Endothelial cell of umbilical vein (primary cell): ENCODE data around the gene SOWAHD. TPM values are rescaled to one million over a fixed set of nuclear protein-coding genes. Genes with fewer than 3 reads are reported as not detected.

Experiments used
- BruUV-seq: library from RNA; stranded (reverse); fragments of 400-500 nt; replicated peaks from 2 replicates; lab custom pipeline; 2021; lab: Mats Ljungman, UMichigan
- CTCF ChIA-PET: fragments of 300-600, 350-600 bp; sonication (Branson Sonifier 250); formaldehyde crosslinking; loops from one replicate; lab custom pipeline; 2021; ENCODE audit warnings: antibody characterized with exemption, inconsistent platforms; lab: Charles Lee
- POLR2A ChIA-PET: fragments of 300-600, 350-600 bp; sonication (Branson Sonifier 250); formaldehyde crosslinking; loops from one replicate; lab custom pipeline; 2021; ENCODE audit warnings: antibody characterized with exemption, inconsistent platforms; lab: Charles Lee
- DNase-seq: peaks from one replicate; pipeline ENCODE4 v3.0.0-alpha.2; 2011; ENCODE audit warnings: low read depth, low spot score
- FAIRE-seq: peaks from 2 replicates; lab custom pipeline; 2011; peaks lifted over from hg19 to GRCh38; lab: Jason Lieb, UNC
- H2AFZ ChIP-seq: 2 replicates; pipeline ENCODE4 v1.6.0; 2012; ENCODE audit warnings: low read depth, low read length, control low read depth, inconsistent platforms
- H3K27ac ChIP-seq: 2 replicates; pipeline ENCODE4 v1.5.1; 2011; ENCODE audit warnings: low read depth, mild to moderate bottlenecking, control low read depth, low read length, moderate library complexity; ENCODE audit not compliant: insufficient read depth
- H3K27me3 ChIP-seq, 2 experiments: 2 replicates each; pipeline versions ENCODE4 v1.6.0 to v1.6.1; 2011; ENCODE audit warnings: low read length in 2 of 2, mixed read lengths in 1 of 2; ENCODE audit not compliant: control insufficient read depth in 2 of 2, insufficient read depth in 2 of 2
- H3K36me3 ChIP-seq, 2 experiments: 2 replicates in 1 of 2; 3 replicates in 1 of 2; pipeline ENCODE4 v1.5.1; 2011; ENCODE audit warnings: low read length in 2 of 2, mild to moderate bottlenecking in 1 of 2, moderate library complexity in 1 of 2; ENCODE audit not compliant: control insufficient read depth in 2 of 2, insufficient read depth in 2 of 2; ENCODE audit errors: extremely low read depth in 1 of 2
- H3K4me1 ChIP-seq: 3 replicates; pipeline ENCODE4 v1.5.1; 2011; ENCODE audit warnings: mild to moderate bottlenecking, low read length; ENCODE audit not compliant: control insufficient read depth, insufficient read depth; ENCODE audit errors: extremely low read depth
- H3K4me2 ChIP-seq: 2 replicates; pipeline ENCODE4 v1.6.1; 2011; ENCODE audit warnings: low read length, control low read depth, mixed read lengths; ENCODE audit not compliant: insufficient read depth
- H3K4me3 ChIP-seq, 3 experiments: fragments of 200-600 bp in 1 of 3; sonication (generic), shearing (Covaris generic) in 1 of 3; replicated peaks in 1 of 3; 2 replicates each; pipeline ENCODE4 v1.5.1; 2011 to 2016; ENCODE audit warnings: control low read depth in 3 of 3, low read length in 3 of 3, mild to moderate bottlenecking in 2 of 3, inconsistent platforms in 1 of 3, low read depth in 1 of 3, moderate library complexity in 1 of 3; ENCODE audit not compliant: insufficient read depth in 1 of 3
- H3K79me2 ChIP-seq: 2 replicates; pipeline ENCODE4 v1.6.0; 2012; ENCODE audit warnings: low read length, inconsistent platforms; ENCODE audit not compliant: control insufficient read depth, insufficient read depth
- H3K9ac ChIP-seq: replicated peaks from 2 replicates; pipeline ENCODE3; 2011; ENCODE audit warnings: low read length, control low read depth; ENCODE audit not compliant: insufficient read depth; ENCODE audit errors: extremely low read depth
- H3K9me1 ChIP-seq: replicated peaks from 3 replicates; pipeline ENCODE4 v1.6.0; 2011; ENCODE audit warnings: mild to moderate bottlenecking, low read length; ENCODE audit not compliant: control insufficient read depth, insufficient read depth; ENCODE audit errors: extremely low read depth
- H3K9me3 ChIP-seq: replicated peaks from 2 replicates; pipeline ENCODE4 v1.5.1; 2012; ENCODE audit warnings: low read length, inconsistent platforms; ENCODE audit not compliant: control insufficient read depth, insufficient read depth
- H4K20me1 ChIP-seq: replicated peaks from 2 replicates; pipeline ENCODE3; 2011; ENCODE audit warnings: mild to moderate bottlenecking, low read length; ENCODE audit not compliant: control insufficient read depth, insufficient read depth; ENCODE audit errors: extremely low read depth
- EZH2 ChIP-seq: IDR thresholded peaks from 2 replicates; pipeline ENCODE4 v1.6.1; 2012; ENCODE audit warnings: borderline replicate concordance, low read depth, mild to moderate bottlenecking, moderate library complexity, low read length, inconsistent platforms; ENCODE audit not compliant: severe bottlenecking
- FOS ChIP-seq: IDR thresholded peaks from 2 replicates; pipeline ENCODE4 v1.6.1; 2011; ENCODE audit warnings: mild to moderate bottlenecking, low read length, moderate library complexity, borderline replicate concordance; ENCODE audit not compliant: insufficient read depth
- GATA2 ChIP-seq: IDR thresholded peaks from 2 replicates; pipeline ENCODE4 v1.7.0; 2011; ENCODE audit warnings: low read depth, mild to moderate bottlenecking, moderate library complexity, mixed read lengths, low read length; ENCODE audit not compliant: insufficient read length, insufficient read depth
- dilution Hi-C: fragments of 300-500 bp; cut with MboI; formaldehyde crosslinking; loops from one replicate; pipeline ENCODE4 v1.15.0; 2019; ENCODE audit warnings: low sequenced_read_pairs; ENCODE audit not compliant: extremely low pct_ligation_motif_present
- intact Hi-C: fragments of 100-400 bp; cut with micrococcal nuclease; formaldehyde crosslinking; loops from one replicate; pipeline ENCODE4 v1.10.0; 2022
- polyA plus RNA-seq, 4 experiments: library from polyadenylated mRNA; depleted of rRNA in 3 of 4; stranded (reverse) in 3 of 4; unstranded in 1 of 4; fragments of >200 nt; gene quantifications; 2 replicates each; pipeline versions ENCODE4 v1.2.1 to v1.2.3, GENCODE V29; 2011 to 2012; ENCODE audit warnings: missing spikeins in 1 of 4
- total RNA-seq: library from RNA; stranded (reverse); gene quantifications from 2 replicates; pipeline ENCODE4 v1.2.3, GENCODE V29; 2021
- TF ChIP-seq, protein P1 (sequence below): IDR thresholded peaks from 2 replicates; pipeline ENCODE4 v1.6.1; 2011; ENCODE audit not compliant: insufficient read depth, insufficient read length
- TF ChIP-seq, protein P2 (sequence below), 2 donors: IDR thresholded peaks; 1 replicate in 1 of 2; 2 replicates in 1 of 2; pipeline ENCODE4 v1.5.1; 2011; ENCODE audit warnings: low read length in 2 of 2, mild to moderate bottlenecking in 2 of 2, moderate library complexity in 2 of 2, control low read depth in 1 of 2, inconsistent platforms in 1 of 2, low read depth in 1 of 2; ENCODE audit not compliant: insufficient read depth in 1 of 2; ENCODE audit errors: extremely low read depth in 1 of 2

The SOWAHD gene
- total and polyA plus RNA-seq, 2 donors (not counting 3 experiments of a cell fraction or from before 2014, with no cell fraction given): not detected

DNA sequence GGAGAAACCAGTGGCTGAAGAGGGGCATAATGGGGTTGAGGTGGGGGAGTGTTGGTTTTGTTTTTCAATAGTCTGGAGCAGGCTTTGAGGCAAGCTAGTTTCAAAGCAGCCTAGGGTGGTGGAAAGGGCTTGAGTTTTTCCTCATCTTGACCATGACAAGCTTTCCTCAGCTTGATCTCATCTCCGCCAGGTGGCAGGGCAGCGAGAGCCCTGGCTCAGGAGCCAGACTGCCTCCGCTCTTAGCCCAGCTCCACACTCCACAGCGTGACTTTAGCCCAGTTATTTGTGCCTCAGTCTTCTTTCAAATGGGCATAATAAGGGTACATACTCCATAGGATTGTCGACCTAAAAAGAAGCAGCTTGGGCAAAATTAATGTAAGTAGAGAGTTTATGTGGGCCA lies 29.9 kb upstream of the SOWAHD start:
- FAIRE-seq (no peak), DNase-seq (no peak)
- Histone ChIP-seq H4K20me1 (no peaks in the 10 kb centered on the region), H3K79me2 (no peaks in the 10 kb centered on the region), H3K4me2 (no peak overlapping the region), H3K4me3 (no peak overlapping the region), H3K27ac (no peak overlapping the region), H3K36me3 (no peaks in the 10 kb centered on the region), H3K27me3 (no peaks in the 10 kb centered on the region), H2AFZ (no peak overlapping the region), H3K9me3 (no peaks in the 10 kb centered on the region), H3K9ac (no peak overlapping the region), H3K9me1 (no peaks in the 10 kb centered on the region), H3K4me1 (no peaks in the 10 kb centered on the region)
- intact Hi-C loops (no loop called here), dilution Hi-C loops (no loop called here)
- no peak for TF ChIP-seq EZH2
- TF ChIP-seq GATA2: no peak
- TF ChIP-seq FOS: no peak
- TF ChIP-seq, protein P1, sequence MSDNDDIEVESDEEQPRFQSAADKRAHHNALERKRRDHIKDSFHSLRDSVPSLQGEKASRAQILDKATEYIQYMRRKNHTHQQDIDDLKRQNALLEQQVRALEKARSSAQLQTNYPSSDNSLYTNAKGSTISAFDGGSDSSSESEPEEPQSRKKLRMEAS: no peak
- TF ChIP-seq, protein P2, sequence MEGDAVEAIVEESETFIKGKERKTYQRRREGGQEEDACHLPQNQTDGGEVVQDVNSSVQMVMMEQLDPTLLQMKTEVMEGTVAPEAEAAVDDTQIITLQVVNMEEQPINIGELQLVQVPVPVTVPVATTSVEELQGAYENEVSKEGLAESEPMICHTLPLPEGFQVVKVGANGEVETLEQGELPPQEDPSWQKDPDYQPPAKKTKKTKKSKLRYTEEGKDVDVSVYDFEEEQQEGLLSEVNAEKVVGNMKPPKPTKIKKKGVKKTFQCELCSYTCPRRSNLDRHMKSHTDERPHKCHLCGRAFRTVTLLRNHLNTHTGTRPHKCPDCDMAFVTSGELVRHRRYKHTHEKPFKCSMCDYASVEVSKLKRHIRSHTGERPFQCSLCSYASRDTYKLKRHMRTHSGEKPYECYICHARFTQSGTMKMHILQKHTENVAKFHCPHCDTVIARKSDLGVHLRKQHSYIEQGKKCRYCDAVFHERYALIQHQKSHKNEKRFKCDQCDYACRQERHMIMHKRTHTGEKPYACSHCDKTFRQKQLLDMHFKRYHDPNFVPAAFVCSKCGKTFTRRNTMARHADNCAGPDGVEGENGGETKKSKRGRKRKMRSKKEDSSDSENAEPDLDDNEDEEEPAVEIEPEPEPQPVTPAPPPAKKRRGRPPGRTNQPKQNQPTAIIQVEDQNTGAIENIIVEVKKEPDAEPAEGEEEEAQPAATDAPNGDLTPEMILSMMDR (IDR thresholded peaks at IDR 0.05; ENCODE audit: extremely low read depth in 1 of 2, insufficient read depth in 1 of 2, low read depth in 1 of 2, low read length in 2 of 2): no peak
- ChIA-PET CTCF (interaction anchor here (0.6 to 10.5 kb wide), 13 partner anchors 11 to 246 kb away, joined by 3 to 106 read pairs (median 4); no protein-coding TSS in a partner anchor), POLR2A (interaction anchor here (0.6 kb wide), 1 partner anchor 109 kb away, joined by 3 read pairs; no protein-coding TSS in a partner anchor)
- BruUV-seq: no TSS peak
